Mesendoderm (in vitro differentiated cells): Measurements from ENCODE around the gene NCOA6.

ENCODE experiments used
- DNase-seq: peaks from one replicate; pipeline ENCODE4 v3.0.0; 2013
- H2AK5ac ChIP-seq: 2 replicates; pipeline ENCODE4 v1.6.1; 2013; ENCODE audit warnings: low read length, inconsistent platforms
- H2BK120ac ChIP-seq: 2 replicates; pipeline ENCODE4 v1.6.1; 2013; ENCODE audit warnings: low read depth, mild to moderate bottlenecking, low read length, moderate library complexity, mixed read lengths
- H2BK15ac ChIP-seq: replicated peaks from 2 replicates; pipeline ENCODE4 v1.6.1; 2013; ENCODE audit warnings: low read depth, mild to moderate bottlenecking, moderate library complexity
- H2BK5ac ChIP-seq: 2 replicates; pipeline ENCODE4 v1.6.1; 2013; ENCODE audit warnings: low read length, inconsistent platforms
- H3K18ac ChIP-seq: 2 replicates; pipeline ENCODE4 v1.6.1; 2013; ENCODE audit warnings: mild to moderate bottlenecking, low read length, mixed read lengths
- H3K23ac ChIP-seq: one replicate; pipeline ENCODE4 v1.6.1; 2013; ENCODE audit warnings: low read length
- H3K27ac ChIP-seq: 2 replicates; pipeline ENCODE4 v1.5.1; 2013; ENCODE audit warnings: low read depth, mild to moderate bottlenecking, inconsistent platforms, low read length, moderate library complexity
- H3K27me3 ChIP-seq: 2 replicates; pipeline ENCODE4 v1.6.1; 2013; ENCODE audit warnings: low read length, control low read depth, mild to moderate bottlenecking, inconsistent platforms; ENCODE audit not compliant: insufficient read depth, poor library complexity
- H3K36me3 ChIP-seq: 2 replicates; pipeline ENCODE4 v1.6.1; 2013; ENCODE audit warnings: low read length, inconsistent platforms; ENCODE audit not compliant: control insufficient read depth, insufficient read depth
- H3K4ac ChIP-seq: one replicate; pipeline ENCODE4 v1.6.1; 2013; ENCODE audit warnings: low read depth, mild to moderate bottlenecking, low read length, moderate library complexity
- H3K4me1 ChIP-seq: 2 replicates; pipeline ENCODE4 v1.6.1; 2013; ENCODE audit warnings: low read depth, low read length, inconsistent platforms; ENCODE audit not compliant: control insufficient read depth
- H3K4me2 ChIP-seq: 2 replicates; pipeline ENCODE4 v1.6.1; 2013; ENCODE audit warnings: low read length
- H3K4me3 ChIP-seq: 2 replicates; pipeline ENCODE4 v1.5.1; 2013; ENCODE audit warnings: mild to moderate bottlenecking, low read length
- H3K56ac ChIP-seq: one replicate; pipeline ENCODE4 v1.6.1; 2013; ENCODE audit warnings: low read length
- H3K79me1 ChIP-seq: 2 replicates; pipeline ENCODE4 v1.6.1; 2013; ENCODE audit warnings: low read length, inconsistent platforms
- H3K79me2 ChIP-seq: 2 replicates; pipeline ENCODE4 v1.6.1; 2013; ENCODE audit warnings: mild to moderate bottlenecking, low read length; ENCODE audit not compliant: control insufficient read depth, insufficient read depth
- H3K9ac ChIP-seq: 2 replicates; pipeline ENCODE4 v1.6.1; 2013; ENCODE audit warnings: low read length, inconsistent platforms
- H4K5ac ChIP-seq: one replicate; pipeline ENCODE4 v1.6.1; 2013; ENCODE audit warnings: low read length
- H4K8ac ChIP-seq: one replicate; pipeline ENCODE4 v1.6.1; 2013; ENCODE audit warnings: low read depth, mild to moderate bottlenecking, control low read depth, low read length, moderate library complexity
- WGBS: extraction: QIAGEN DNeasy Blood & Tissue Kit; methylation state at CpG from one replicate; pipeline ENCODE4 v1.1.7; 2013; ENCODE audit warnings: low lambda C conversion rate, missing lambda C conversion rate; ENCODE audit not compliant: insufficient coverage; ENCODE audit errors: extremely low coverage; 5-methylcytosine and 5-hydroxymethylcytosine counted together

NCOA6 gene

GRCh38 chr20:34843421-34843820 lies 18.0 kb upstream of the NCOA6 start:
- H3K4me2 ChIP-seq = no peak overlapping the region
- no peaks in the 10 kb centered on the region for H3K79me1 ChIP-seq
- H3K56ac ChIP-seq = no peak overlapping the region
- no peak overlapping the region for H3K4me3 ChIP-seq
- H3K23ac ChIP-seq = no peak overlapping the region
- no peak overlapping the region for H4K5ac ChIP-seq
- H3K27ac ChIP-seq = no peak overlapping the region
- H3K79me2 ChIP-seq = no peaks in the 10 kb centered on the region
- H3K27me3 ChIP-seq = no peaks in the 10 kb centered on the region
- H2BK5ac ChIP-seq = no peak overlapping the region
- no peak overlapping the region for H3K4ac ChIP-seq
- no CpG with 5 or more reads among the region's 2 CpGs for WGBS
- no peak for DNase-seq
- no peak overlapping the region for H2AK5ac ChIP-seq
- H3K9ac ChIP-seq = no peak overlapping the region
- H2BK15ac ChIP-seq = no peak overlapping the region
- H2BK120ac ChIP-seq = no peak overlapping the region
- H4K8ac ChIP-seq = no peak overlapping the region
- H3K36me3 ChIP-seq = no peaks in the 10 kb centered on the region
- H3K4me1 ChIP-seq = no peaks in the 10 kb centered on the region
- no peak overlapping the region for H3K18ac ChIP-seq

GRCh38 chr20:34842143-34842542 lies 16.7 kb upstream of the NCOA6 start:
- no peak overlapping the region for H2BK120ac ChIP-seq
- WGBS = no CpG with 5 or more reads among the region's 2 CpGs
- no peak for DNase-seq
- no peak overlapping the region for H3K56ac ChIP-seq
- H2BK5ac ChIP-seq = no peak overlapping the region
- no peak overlapping the region for H3K27ac ChIP-seq
- H4K5ac ChIP-seq = no peak overlapping the region
- H3K79me1 ChIP-seq = no peaks in the 10 kb centered on the region
- no peak overlapping the region for H3K9ac ChIP-seq
- no peaks in the 10 kb centered on the region for H3K79me2 ChIP-seq
- H3K36me3 ChIP-seq = no peaks in the 10 kb centered on the region
- no peak overlapping the region for H3K4me3 ChIP-seq
- H3K4me2 ChIP-seq = no peak overlapping the region
- H3K23ac ChIP-seq = no peak overlapping the region
- no peak overlapping the region for H2BK15ac ChIP-seq
- no peak overlapping the region for H4K8ac ChIP-seq
- H3K4ac ChIP-seq = no peak overlapping the region
- no peaks in the 10 kb centered on the region for H3K4me1 ChIP-seq
- H3K27me3 ChIP-seq = no peaks in the 10 kb centered on the region
- H3K18ac ChIP-seq = no peak overlapping the region
- H2AK5ac ChIP-seq = no peak overlapping the region

DNA sequence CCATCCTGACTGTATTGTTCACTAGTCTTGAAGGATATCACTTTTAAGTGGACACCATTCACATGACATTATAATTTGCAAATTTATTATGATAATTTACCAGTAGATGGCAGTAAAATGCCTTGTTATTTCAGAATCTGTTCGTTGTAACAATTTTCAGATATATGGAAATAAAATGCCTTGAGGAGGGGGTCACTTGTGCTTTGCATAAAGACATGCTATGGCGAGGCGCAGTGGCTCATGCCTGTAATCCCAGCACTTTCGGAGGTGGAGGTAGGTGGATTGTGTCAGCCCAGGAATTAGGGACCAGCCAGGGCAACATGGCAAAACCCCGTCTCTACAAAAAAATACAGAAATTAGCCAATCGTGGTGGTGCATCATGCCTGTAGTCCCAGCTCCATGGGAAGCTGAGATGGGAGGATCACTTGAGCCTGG lies 9.0 kb upstream of the NCOA6 start:
- Histone ChIP-seq H2BK120ac (no peak overlapping the region), H4K8ac (no peak overlapping the region), H3K79me1 (no peaks in the 10 kb centered on the region), H3K9ac (no peak overlapping the region), H3K56ac (no peak overlapping the region), H3K4me2 (no peak overlapping the region), H3K27ac (no peak overlapping the region), H4K5ac (no peak overlapping the region), H3K27me3 (no peaks in the 10 kb centered on the region), H3K23ac (no peak overlapping the region), H3K4me1 (no peaks in the 10 kb centered on the region), H2BK5ac (no peak overlapping the region), H3K79me2 (no peaks in the 10 kb centered on the region), H3K4me3 (no peak overlapping the region), H2AK5ac (no peak overlapping the region), H3K18ac (no peak overlapping the region), H3K36me3 (no peaks in the 10 kb centered on the region), H3K4ac (no peak overlapping the region), H2BK15ac (no peak overlapping the region)
- DNase-seq = peak; percentile 17
- WGBS = no CpG with 5 or more reads among the region's 6 CpGs

DNA sequence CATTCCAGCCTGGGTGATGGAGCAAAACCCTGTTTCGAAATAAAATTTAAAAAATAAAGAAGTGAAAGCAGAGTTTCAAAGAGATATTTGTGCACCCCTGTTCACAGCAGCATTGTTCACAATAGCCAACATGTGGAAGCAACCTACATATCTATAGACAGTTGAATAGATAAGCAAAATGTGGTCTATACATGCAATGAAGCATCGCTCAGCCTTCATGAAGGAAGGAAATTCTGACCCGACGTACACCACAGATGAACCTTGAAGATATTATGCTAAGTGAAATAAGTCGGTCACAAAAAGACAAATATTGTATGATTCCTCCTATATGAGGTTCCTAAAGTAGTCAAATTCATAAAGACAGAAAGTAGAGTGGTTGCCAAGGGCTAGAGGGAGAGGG lies 6.5 kb upstream of the NCOA6 start:
- Histone ChIP-seq H4K8ac (no peak overlapping the region), H3K27ac (no peak overlapping the region), H3K4me3 (no peak overlapping the region), H2BK5ac (no peak overlapping the region), H2BK15ac (no peak overlapping the region), H3K36me3 (no peaks in the 10 kb centered on the region), H3K79me2 (no peaks in the 10 kb centered on the region), H3K9ac (no peak overlapping the region), H4K5ac (no peak overlapping the region), H3K23ac (no peak overlapping the region), H2AK5ac (no peak overlapping the region), H3K18ac (no peak overlapping the region), H3K56ac (no peak overlapping the region), H3K4me1 (no peaks in the 10 kb centered on the region), H3K4ac (no peak overlapping the region), H3K27me3 (no peaks in the 10 kb centered on the region), H3K79me1 (no peaks in the 10 kb centered on the region), H2BK120ac (no peak overlapping the region), H3K4me2 (no peak overlapping the region)
- no peak for DNase-seq
- WGBS = no CpG with 5 or more reads among the region's 5 CpGs

DNA sequence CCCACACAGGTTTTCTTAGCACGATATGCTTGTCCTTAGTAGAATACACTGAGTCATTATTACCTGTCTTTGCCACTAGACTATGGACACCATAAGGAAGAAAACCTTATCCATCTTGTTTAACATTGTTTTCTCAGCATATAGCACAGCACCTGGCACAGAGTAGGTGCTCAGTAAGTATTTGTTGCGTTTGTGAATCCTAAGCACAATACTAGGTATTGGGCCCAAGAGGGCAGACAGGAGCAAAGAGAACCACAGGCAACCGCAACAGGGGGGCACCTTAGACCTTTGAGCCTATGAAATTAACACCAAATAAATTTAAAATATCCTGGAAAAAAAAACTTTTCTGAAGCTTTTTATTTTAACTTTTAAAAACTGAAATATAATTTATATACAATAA lies 3.7 kb upstream of the NCOA6 start:
- Histone ChIP-seq H3K4me1 (no peaks in the 10 kb centered on the region), H3K36me3 (no peaks in the 10 kb centered on the region), H3K79me1 (no peaks in the 10 kb centered on the region), H3K4me2 (no peak overlapping the region), H4K5ac (no peak overlapping the region), H4K8ac (no peak overlapping the region), H2BK5ac (no peak overlapping the region), H3K27ac (no peak overlapping the region), H2AK5ac (no peak overlapping the region), H3K18ac (no peak overlapping the region), H2BK15ac (no peak overlapping the region), H3K27me3 (no peaks in the 10 kb centered on the region), H3K56ac (no peak overlapping the region), H3K9ac (no peak overlapping the region), H2BK120ac (no peak overlapping the region), H3K79me2 (no peaks in the 10 kb centered on the region), H3K23ac (no peak overlapping the region), H3K4ac (no peak overlapping the region), H3K4me3 (no peak overlapping the region)
- no CpG with 5 or more reads among the region's 3 CpGs for WGBS
- DNase-seq = peak; percentile 35

GRCh38 chr20:34824806-34825529 lies 483 bp downstream of the NCOA6 start:
- WGBS = no CpG with 5 or more reads among the region's 68 CpGs

More at GRCh38 chr20:34824806-34825529, 483 bp downstream of the NCOA6 start:
- H2AK5ac ChIP-seq = no peak overlapping the region
- no peaks in the 10 kb centered on the region for H3K27me3 ChIP-seq
- peak; percentile 83 for DNase-seq
- peak overlapping the region; percentile 82 for H3K9ac ChIP-seq
- peaks cover 8% of the 10 kb centered on the region for H3K79me1 ChIP-seq
- no peaks in the 10 kb centered on the region for H3K4me1 ChIP-seq
- H4K5ac ChIP-seq = no peak overlapping the region
- peak overlapping the region; percentile 90 for H3K56ac ChIP-seq
- H3K4ac ChIP-seq = peak overlapping the region; percentile 90
- peak overlapping the region; percentile 95 for H3K18ac ChIP-seq
- H3K4me2 ChIP-seq = peak overlapping the region; percentile 76
- H4K8ac ChIP-seq = no peak overlapping the region
- H3K4me3 ChIP-seq = peak overlapping the region; percentile 76
- H2BK120ac ChIP-seq = no peak overlapping the region
- peak overlapping the region; percentile 73 for H3K23ac ChIP-seq
- peak overlapping the region; percentile 88 for H3K27ac ChIP-seq
- peak overlapping the region; percentile 74 for H2BK5ac ChIP-seq
- no peaks in the 10 kb centered on the region for H3K36me3 ChIP-seq
- H3K79me2 ChIP-seq = no peaks in the 10 kb centered on the region
- H2BK15ac ChIP-seq = peak overlapping the region; percentile 59
